Tracheal epithelial cell (primary cell): ENCODE data around the gene MED7. TPM values are rescaled to one million over a fixed set of nuclear protein-coding genes. Genes with fewer than 3 reads are reported as not detected.

Experiments
- total RNA-seq: library from RNA; depleted of rRNA; stranded (reverse); fragments of >200 nt; gene quantifications from 2 replicates; pipeline ENCODE4 v1.2.1, GENCODE V29; 2014

MED7 gene, protein sequence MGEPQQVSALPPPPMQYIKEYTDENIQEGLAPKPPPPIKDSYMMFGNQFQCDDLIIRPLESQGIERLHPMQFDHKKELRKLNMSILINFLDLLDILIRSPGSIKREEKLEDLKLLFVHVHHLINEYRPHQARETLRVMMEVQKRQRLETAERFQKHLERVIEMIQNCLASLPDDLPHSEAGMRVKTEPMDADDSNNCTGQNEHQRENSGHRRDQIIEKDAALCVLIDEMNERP
- 6.0 and 8.1 TPM in 2 replicates for total RNA-seq

DNA sequence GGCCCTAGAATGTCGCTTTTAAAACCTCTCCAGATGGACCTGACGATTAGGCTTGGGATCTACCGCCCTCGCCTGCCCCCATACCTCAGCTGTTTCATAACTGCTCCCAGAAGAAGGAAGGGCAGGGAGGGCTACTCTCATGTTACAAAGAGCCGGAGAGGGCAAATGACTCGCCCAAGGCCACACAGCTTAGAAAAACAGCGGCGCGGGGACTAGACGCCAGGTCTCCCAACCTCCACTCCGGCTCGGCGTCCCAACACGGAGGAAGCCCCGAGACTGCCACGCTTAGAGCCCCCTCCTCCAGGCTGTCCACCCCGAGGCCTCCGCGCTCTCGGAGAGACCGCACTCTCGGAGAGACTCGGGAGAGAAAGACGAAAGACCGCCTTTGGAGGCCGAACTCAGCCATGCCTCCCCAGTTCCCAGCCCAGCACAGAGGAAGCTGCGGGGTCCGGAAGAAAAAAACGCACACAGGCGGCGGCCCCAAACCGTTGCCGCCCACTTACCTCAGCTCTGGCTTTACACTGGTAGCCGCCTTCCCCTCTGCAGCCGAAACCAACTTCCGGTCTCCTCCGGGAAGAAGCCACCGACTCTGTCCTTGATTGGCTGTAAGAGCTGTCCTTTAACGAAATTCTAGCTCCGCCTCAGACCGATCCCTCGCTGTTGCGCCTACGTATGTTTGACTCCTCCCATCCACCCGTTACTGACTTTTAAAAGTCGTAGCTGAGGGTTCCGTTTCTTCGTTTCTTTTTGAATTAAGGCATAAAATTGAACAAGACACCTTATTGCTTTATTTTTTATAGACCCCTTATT, at the start of gene MED7:
TSS of gene MED7 (minus strand) at position 549 of the 810 bp plus-strand sequence. CDS start 3,434 bp downstream, outside the sequence.

DNA sequence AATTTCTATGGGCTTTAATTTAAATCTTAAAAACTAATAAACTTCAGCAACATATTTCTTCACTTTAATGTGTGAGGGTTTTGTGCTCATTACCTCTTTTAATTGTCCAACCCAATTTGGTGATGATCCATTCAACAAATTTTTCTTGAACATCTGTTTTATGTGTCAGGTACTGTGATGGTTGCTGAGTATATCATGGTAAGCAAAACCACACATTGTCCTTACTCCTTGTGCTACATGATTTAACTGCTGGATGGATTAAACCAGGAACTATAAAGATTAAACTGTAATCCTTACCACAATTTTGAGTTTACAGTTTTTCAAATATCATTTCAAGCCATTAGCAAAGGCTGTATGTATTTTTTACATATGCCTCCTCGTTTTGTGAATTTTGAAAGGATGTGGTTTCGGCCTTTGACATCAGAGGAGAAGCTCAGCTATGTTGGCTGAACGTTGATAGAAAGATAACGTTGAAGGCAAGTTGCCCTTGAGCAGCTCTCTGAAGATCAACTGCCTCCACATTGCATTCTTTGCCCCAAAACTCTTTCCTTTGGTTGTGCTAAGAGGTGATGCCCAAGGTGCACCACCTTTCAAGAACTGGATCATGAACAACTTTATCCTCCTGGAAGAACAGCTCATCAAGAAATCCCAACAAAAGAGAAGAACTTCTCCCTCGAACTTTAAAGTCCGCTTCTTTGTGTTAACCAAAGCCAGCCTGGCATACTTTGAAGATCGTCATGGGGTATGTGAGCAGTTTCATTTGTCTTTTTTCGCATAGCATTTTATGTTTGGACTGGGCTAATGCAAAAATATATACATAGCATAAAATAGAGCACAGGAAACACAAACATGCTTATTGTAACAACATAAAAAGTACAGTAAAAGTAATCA, 38.0 kb upstream of the MED7 start, which contains the start of gene ITK:
TSS of gene ITK (plus strand) at position 467 of the 891 bp plus-strand sequence. CDS start at position 605, 138 bp downstream.

DNA sequence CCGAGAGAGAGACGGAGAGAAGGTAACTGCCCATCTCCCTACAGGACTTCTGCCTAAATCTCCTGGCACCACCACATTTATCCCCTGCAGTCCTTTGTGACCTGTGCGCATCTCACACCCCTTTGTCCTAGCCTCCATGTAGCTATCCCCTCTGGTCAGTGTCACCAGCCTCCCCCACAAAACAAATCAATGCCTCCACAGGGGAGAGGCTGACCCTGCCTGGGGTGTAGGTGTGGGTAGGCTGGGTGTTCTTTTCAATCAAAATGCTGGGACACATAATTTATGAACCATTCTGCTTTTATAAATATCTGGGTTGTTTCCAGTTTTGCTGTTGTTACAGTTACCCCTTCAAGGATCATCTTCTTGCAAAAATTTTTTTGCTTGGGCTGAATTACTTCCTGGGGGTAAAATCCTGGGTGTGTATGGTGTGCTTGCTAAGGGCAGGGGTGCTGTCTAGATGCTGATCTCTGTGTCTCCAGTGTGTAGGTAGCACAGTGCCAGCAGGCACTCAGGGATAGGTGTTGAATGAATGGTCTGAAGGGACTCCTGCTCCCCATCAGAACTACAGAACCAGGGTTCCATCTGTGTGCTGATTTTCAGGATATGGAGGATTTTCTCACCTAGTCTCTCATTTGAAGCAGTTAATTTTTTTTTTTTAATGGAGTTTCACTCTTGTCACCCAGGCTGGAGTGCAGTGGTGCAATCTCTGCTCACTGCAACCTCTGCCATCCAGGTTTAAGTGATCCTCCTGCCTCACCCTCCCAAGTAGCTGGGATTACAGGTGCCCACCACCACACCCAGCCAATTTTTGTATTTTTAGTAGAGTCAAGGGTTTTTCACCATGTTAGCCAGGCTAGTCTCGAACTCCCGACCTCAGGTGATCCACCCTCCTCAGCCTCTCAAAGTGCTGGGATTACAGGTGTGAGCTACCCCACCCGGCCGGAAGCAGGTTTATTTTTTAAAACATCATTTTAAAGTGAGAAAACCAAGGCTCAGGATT, 23.8 kb upstream of the MED7 start, which contains the start of gene GARIN3:
TSS of gene GARIN3 (minus strand) at position 51 of the 1,000 bp plus-strand sequence. CDS start 96 bp downstream, outside the sequence.

DNA sequence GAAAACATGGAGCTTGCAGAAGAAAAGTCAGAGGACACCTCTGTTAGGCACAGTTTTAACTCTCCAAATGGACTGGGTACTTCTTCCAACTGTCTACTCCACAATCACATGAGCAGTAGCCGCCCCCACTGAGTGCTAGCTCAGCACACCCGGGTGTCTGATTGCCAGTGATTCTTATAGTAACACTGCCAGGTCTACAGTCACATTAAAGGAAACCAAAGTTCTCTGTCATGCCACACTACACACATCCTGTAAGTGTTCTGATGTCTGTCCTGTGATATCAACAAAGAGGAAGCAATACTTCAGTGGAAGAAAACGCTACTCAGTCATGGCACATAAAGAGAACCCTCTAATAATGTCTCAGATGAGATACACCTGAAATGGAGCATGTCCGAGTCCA, 33.7 kb downstream of the MED7 start, which contains the start of gene HAVCR2:
TSS of gene HAVCR2 (minus strand) at position 69 of the 400 bp plus-strand sequence. CDS start at position 8, 61 bp downstream.

Other genes with a start within 250 kb of the MED7 start
- 0.72 TPM in 1 of 2 replicates, not detected in the other for gene TIMD4, start 179.6 kb downstream of the MED7 start, total RNA-seq
- 55.2 TPM in 1 of 2 replicates, not detected in the other for gene HAVCR1, start 83.7 kb downstream of the MED7 start, total RNA-seq
- gene HAVCR2, start 33.8 kb downstream of the MED7 start, total RNA-seq: 0.43 and 0.72 TPM in 2 replicates
- not detected in 2 replicates for gene GARIN3, start 23.4 kb upstream of the MED7 start, total RNA-seq
- not detected in 2 replicates for gene ITK, start 38.0 kb upstream of the MED7 start, total RNA-seq
- gene CYFIP2, start 123.3 kb upstream of the MED7 start, total RNA-seq: 2.1 and 8.0 TPM in 2 replicates